ENCODE results near the gene DHCR24. TPM values are rescaled to one million over a fixed set of nuclear protein-coding genes. Genes with fewer than 3 reads are reported as not detected.

DHCR24 gene
- total and polyA plus RNA-seq, 2 experiments from 2014 or later, result 124 to 453 TPM

DNA sequence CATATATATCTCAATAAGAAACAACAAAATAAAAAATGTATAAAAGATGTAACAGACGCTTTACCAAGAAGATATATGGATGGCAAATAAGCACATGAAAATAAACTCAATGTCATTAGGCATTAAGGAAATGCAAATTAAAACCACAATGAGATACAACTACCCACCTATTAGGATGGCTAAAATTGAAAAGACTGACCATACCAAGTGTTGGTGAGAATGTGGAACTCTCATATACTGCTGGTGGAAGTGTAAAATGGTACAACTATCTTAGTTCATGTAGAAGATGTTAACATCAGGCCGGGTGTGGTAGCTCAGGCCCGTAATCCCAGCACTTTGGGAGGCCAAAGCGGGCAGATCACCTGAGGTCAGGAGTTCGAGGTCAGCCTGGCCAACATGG, 43.5 kb downstream of the DHCR24 start (continued):
- TF ChIP-seq, protein P1, sequence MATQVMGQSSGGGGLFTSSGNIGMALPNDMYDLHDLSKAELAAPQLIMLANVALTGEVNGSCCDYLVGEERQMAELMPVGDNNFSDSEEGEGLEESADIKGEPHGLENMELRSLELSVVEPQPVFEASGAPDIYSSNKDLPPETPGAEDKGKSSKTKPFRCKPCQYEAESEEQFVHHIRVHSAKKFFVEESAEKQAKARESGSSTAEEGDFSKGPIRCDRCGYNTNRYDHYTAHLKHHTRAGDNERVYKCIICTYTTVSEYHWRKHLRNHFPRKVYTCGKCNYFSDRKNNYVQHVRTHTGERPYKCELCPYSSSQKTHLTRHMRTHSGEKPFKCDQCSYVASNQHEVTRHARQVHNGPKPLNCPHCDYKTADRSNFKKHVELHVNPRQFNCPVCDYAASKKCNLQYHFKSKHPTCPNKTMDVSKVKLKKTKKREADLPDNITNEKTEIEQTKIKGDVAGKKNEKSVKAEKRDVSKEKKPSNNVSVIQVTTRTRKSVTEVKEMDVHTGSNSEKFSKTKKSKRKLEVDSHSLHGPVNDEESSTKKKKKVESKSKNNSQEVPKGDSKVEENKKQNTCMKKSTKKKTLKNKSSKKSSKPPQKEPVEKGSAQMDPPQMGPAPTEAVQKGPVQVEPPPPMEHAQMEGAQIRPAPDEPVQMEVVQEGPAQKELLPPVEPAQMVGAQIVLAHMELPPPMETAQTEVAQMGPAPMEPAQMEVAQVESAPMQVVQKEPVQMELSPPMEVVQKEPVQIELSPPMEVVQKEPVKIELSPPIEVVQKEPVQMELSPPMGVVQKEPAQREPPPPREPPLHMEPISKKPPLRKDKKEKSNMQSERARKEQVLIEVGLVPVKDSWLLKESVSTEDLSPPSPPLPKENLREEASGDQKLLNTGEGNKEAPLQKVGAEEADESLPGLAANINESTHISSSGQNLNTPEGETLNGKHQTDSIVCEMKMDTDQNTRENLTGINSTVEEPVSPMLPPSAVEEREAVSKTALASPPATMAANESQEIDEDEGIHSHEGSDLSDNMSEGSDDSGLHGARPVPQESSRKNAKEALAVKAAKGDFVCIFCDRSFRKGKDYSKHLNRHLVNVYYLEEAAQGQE (IDR thresholded peaks at IDR 0.05; ENCODE audit: unreplicated experiment), result no peak
- TF ChIP-seq JUNB (IDR thresholded peaks at IDR 0.05; ENCODE audit: unreplicated experiment) (no peak), POLR2AphosphoS5 (IDR thresholded peaks at IDR 0.05; ENCODE audit: low read depth) (no peak)

DNA sequence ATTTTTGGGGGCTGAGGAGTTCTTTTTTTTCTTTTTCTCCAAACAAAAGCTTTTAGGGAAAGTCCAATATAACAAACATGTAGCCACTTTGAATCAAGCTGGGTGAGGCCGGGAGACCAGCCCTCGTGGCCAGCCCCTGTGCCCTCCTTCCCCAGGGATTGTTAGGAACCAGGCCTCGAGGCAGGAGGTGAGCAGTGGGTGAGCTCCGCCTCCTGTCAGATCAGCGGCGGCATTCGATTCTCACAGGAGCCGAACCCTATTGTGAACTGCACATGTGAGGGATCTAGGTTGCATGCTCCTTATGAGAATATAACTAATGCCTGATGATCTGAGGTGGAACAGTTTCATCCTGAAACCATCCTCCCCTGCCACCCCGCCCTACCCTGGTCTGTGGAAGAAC, 44.0 kb downstream of the DHCR24 start:
- no peak overlapping the region for H2AFZ ChIP-seq
- H3K79me2 ChIP-seq (replicated peaks; ENCODE audit: insufficient read depth), result no peaks in the 10 kb centered on the region
- peaks cover under 1% of the 10 kb centered on the region; the same call in 2 of the 3 replicates for H3K36me3 Mint-ChIP-seq (ENCODE audit: low read depth)
- no peak overlapping the region for H3K4me3 ChIP-seq
- H3F3A ChIP-seq (replicated peaks; ENCODE audit: low read depth), result 0 out of 2 replicates have a peak, but pooled peaks cover 4% of the 10 kb centered on the region
- no peak overlapping the region for H3K4me3 Mint-ChIP-seq
- no peaks in the 10 kb centered on the region for H3K4me1 Mint-ChIP-seq
- no peaks in the 10 kb centered on the region; the same call in 1 of the 2 replicates for H4K20me1 ChIP-seq (replicated peaks; ENCODE audit: insufficient read depth)
- H3K27me3 ChIP-seq (ENCODE audit: insufficient read depth), result no peaks in the 10 kb centered on the region
- H3K4me1 ChIP-seq (ENCODE audit: insufficient read depth), result no peaks in the 10 kb centered on the region
- H3K4me2 ChIP-seq, result no peak overlapping the region
- H3K27ac Mint-ChIP-seq, result no peak overlapping the region
- no peak overlapping the region for H3K27ac ChIP-seq (ENCODE audit: low read depth)
- no peaks in the 10 kb centered on the region for H3K9me3 Mint-ChIP-seq
- ATAC-seq (no peak), DNase-seq (ENCODE audit: low spot score) (no peak)
- no peaks in the 10 kb centered on the region for H3K36me3 ChIP-seq (ENCODE audit: insufficient read depth)
- no peak for TF ChIP-seq CREB1 (CRISPR knock-in tag; IDR thresholded peaks at IDR 0.05; ENCODE audit: low read depth)
- TF ChIP-seq POLR2AphosphoS5 (IDR thresholded peaks at IDR 0.05; ENCODE audit: low read depth), result no peak
- TF ChIP-seq, protein P2, sequence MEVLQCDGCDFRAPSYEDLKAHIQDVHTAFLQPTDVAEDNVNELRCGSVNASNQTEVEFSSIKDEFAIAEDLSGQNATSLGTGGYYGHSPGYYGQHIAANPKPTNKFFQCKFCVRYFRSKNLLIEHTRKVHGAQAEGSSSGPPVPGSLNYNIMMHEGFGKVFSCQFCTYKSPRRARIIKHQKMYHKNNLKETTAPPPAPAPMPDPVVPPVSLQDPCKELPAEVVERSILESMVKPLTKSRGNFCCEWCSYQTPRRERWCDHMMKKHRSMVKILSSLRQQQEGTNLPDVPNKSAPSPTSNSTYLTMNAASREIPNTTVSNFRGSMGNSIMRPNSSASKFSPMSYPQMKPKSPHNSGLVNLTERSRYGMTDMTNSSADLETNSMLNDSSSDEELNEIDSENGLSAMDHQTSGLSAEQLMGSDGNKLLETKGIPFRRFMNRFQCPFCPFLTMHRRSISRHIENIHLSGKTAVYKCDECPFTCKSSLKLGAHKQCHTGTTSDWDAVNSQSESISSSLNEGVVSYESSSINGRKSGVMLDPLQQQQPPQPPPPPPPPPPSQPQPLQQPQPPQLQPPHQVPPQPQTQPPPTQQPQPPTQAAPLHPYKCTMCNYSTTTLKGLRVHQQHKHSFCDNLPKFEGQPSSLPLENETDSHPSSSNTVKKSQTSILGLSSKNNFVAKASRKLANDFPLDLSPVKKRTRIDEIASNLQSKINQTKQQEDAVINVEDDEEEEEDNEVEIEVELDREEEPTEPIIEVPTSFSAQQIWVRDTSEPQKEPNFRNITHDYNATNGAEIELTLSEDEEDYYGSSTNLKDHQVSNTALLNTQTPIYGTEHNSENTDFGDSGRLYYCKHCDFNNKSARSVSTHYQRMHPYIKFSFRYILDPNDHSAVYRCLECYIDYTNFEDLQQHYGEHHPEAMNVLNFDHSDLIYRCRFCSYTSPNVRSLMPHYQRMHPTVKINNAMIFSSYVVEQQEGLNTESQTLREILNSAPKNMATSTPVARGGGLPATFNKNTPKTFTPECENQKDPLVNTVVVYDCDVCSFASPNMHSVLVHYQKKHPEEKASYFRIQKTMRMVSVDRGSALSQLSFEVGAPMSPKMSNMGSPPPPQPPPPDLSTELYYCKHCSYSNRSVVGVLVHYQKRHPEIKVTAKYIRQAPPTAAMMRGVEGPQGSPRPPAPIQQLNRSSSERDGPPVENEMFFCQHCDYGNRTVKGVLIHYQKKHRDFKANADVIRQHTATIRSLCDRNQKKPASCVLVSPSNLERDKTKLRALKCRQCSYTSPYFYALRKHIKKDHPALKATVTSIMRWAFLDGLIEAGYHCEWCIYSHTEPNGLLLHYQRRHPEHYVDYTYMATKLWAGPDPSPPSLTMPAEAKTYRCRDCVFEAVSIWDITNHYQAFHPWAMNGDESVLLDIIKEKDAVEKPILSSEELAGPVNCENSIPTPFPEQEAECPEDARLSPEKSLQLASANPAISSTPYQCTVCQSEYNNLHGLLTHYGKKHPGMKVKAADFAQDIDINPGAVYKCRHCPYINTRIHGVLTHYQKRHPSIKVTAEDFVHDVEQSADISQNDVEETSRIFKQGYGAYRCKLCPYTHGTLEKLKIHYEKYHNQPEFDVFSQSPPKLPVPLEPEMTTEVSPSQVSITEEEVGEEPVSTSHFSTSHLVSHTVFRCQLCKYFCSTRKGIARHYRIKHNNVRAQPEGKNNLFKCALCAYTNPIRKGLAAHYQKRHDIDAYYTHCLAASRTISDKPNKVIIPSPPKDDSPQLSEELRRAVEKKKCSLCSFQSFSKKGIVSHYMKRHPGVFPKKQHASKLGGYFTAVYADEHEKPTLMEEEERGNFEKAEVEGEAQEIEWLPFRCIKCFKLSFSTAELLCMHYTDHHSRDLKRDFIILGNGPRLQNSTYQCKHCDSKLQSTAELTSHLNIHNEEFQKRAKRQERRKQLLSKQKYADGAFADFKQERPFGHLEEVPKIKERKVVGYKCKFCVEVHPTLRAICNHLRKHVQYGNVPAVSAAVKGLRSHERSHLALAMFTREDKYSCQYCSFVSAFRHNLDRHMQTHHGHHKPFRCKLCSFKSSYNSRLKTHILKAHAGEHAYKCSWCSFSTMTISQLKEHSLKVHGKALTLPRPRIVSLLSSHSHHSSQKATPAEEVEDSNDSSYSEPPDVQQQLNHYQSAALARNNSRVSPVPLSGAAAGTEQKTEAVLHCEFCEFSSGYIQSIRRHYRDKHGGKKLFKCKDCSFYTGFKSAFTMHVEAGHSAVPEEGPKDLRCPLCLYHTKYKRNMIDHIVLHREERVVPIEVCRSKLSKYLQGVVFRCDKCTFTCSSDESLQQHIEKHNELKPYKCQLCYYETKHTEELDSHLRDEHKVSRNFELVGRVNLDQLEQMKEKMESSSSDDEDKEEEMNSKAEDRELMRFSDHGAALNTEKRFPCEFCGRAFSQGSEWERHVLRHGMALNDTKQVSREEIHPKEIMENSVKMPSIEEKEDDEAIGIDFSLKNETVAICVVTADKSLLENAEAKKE (CRISPR knock-in tag; IDR thresholded peaks at IDR 0.05), result no peak
- TF ChIP-seq ZNF331 (CRISPR knock-in tag; IDR thresholded peaks at IDR 0.05; ENCODE audit: low read depth), result no peak
- H3K27me3 Mint-ChIP-seq (ENCODE audit: insufficient read depth, low read depth, poor library complexity), result no peaks in the 10 kb centered on the region
- H3K9me2 ChIP-seq (ENCODE audit: insufficient read depth), result no peaks in the 10 kb centered on the region
